ENCODE measurements around the gene PRAMEF7.
"Not testable (repeated sequence)": the region's sequence is repeated elsewhere in the genome, so short reads cannot be mapped to it uniquely, and the experiment has no call there.

The PRAMEF7 gene

GRCh38 chr1:12916310-12916709 lies at the start of gene PRAMEF7:
TSS of gene PRAMEF7 (plus strand) at chr1:12916610. CDS start at chr1:12917693, 1,083 bp downstream.
- DNase-seq (ENCODE audit: low read depth) = not testable (repeated sequence)

- DNase-seq (ENCODE audit: low read depth) = not testable (repeated sequence)
Measured at GRCh38 chr1:12878453-12878852, 38.0 kb upstream of the PRAMEF7 start.

DNA sequence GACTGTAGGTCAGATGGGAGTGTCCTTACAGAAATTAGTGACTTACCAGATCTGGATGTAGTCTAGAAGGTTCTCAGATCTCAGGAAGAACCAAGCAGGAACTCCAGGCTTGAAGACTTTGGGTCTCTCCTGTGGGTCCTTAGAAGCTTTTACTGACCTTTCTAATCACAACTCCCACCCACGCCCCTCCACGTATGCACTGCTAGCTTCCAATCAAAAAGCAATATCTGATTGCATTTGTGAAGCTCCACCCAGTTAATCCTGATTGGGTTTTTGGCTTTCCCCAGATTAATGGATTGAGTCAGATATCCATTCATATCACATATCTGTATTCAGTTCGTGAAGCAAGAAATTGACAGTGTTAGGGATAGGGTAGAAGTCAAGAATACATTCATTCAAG lies 30.3 kb upstream of the PRAMEF7 start, which contains the start of gene PRAMEF4:
Gene PRAMEF4, minus strand, starts transcription at position 101 of the 400 bp plus-strand sequence. CDS start 2,807 bp downstream, outside the sequence.
- not testable (repeated sequence) for DNase-seq (ENCODE audit: low read depth)

GRCh38 chr1:12898170-12898569 lies 18.2 kb upstream of the PRAMEF7 start, which contains the start of gene PRAMEF10:
TSS of gene PRAMEF10 (minus strand) at chr1:12898270. CDS start at chr1:12895847, 2,423 bp downstream.
- not testable (repeated sequence) for DNase-seq (ENCODE audit: low read depth)

DNA sequence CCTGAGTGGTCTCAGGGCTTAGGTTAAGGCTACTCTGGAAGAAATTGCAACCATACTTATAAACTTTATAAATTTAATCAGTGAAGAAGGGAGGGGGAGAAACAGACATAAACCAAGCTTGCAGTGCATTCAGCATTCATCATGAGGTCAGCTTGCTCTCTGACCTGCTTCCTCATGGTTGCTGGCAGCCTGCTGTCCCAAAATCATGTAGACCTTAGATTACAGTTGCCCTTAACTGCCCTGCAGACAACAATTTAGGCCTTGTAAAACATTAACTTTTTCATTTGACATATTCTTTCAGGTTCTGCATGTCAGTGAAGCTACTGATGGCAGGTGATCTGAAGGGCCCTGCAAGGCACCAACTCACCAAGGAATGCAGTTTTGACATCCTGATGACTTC lies 17.2 kb upstream of the PRAMEF7 start:
- not testable (repeated sequence) for DNase-seq (ENCODE audit: low read depth)

GRCh38 chr1:12903793-12904572 lies 12.4 kb upstream of the PRAMEF7 start:
- DNase-seq (ENCODE audit: low read depth) = not testable (repeated sequence)

- not testable (repeated sequence) for DNase-seq (ENCODE audit: low read depth)
Measured at GRCh38 chr1:12921749-12922148, 5.3 kb downstream of the PRAMEF7 start.

DNA sequence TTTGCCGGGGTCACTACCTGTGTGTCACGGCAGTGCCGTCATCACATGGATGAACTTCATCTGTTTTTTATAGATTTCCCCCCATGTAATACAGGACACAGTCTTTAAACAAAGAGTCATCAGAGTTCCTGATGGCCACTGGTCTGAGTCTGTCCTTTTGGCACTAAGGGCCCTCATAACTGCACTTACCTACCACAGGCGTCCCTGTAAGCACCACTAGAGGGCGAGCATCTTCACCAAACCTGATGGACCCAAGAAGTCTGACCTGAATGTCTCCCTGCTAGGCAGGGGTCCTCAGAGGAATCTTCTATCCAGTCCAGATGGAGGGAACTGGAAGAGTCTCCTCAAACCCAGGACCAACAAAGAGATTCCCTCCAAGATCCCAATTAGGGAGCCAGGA lies 8.0 kb downstream of the PRAMEF7 start:
- not testable (repeated sequence) for DNase-seq (ENCODE audit: low read depth)

- not testable (repeated sequence) for DNase-seq (ENCODE audit: low read depth)
Measured at GRCh38 chr1:12947480-12947879, 31.1 kb downstream of the PRAMEF7 start, which contains the start of gene PRAMEF6. TSS of gene PRAMEF6 (minus strand) at chr1:12947580. CDS start at chr1:12942518, 5,062 bp downstream.
